Measurements from ENCODE around the gene TEX14. TPM values are rescaled to one million over a fixed set of nuclear protein-coding genes. Genes with fewer than 3 reads are reported as not detected.

The TEX14 gene
- total RNA-seq, 1 experiment from 2014 or later: 0.89 TPM

- Histone ChIP-seq H3K79me2 (ENCODE audit: insufficient read depth, low read length) (no peaks in the 10 kb centered on the region), H3K9me3 (ENCODE audit: control insufficient read depth in 1 of 2, insufficient read depth in 1 of 2, low read depth in 1 of 2, low read length in 2 of 2) (no peaks in the 10 kb centered on the region), H2AFZ (ENCODE audit: low read depth, low read length, poor library complexity, severe bottlenecking) (no peak overlapping the region), H3K36me3 (ENCODE audit: control insufficient read depth in 1 of 2, insufficient read depth in 2 of 2, low read length in 2 of 2) (no peaks in the 10 kb centered on the region), H3K27ac (ENCODE audit: low read depth, low read length) (no peak overlapping the region), H3K4me3 (replicated peaks in 1 of 2; ENCODE audit: low read depth in 1 of 2, low read length in 2 of 2) (no peak overlapping the region), H3K4me2 (ENCODE audit: low read length) (no peak overlapping the region), H3K9ac (ENCODE audit: low read length) (no peak overlapping the region), H3K9me2 (ENCODE audit: insufficient read depth) (no peaks in the 10 kb centered on the region), H3K4me1 (ENCODE audit: control insufficient read depth in 1 of 2, insufficient read depth in 2 of 2, low read length in 2 of 2) (no peaks in the 10 kb centered on the region), H4K20me1 (ENCODE audit: insufficient read depth) (no peaks in the 10 kb centered on the region), H3K27me3 (ENCODE audit: insufficient read depth, low read length) (no peaks in the 10 kb centered on the region)
- intact Hi-C loops (cut with micrococcal nuclease): no loop called here
- no peak for ATAC-seq
- DNase-seq (ENCODE audit: low read depth, low spot score): no peak
- BruUV-seq (replicated peaks): no TSS peak
- POLR2A ChIA-PET: interaction anchor here (0.6 to 5.8 kb wide), 4 partner anchors 12 to 43 kb away, joined by 4 to 45 read pairs (median 4); no protein-coding TSS in a partner anchor
- no peak for TF ChIP-seq SP1 (IDR thresholded peaks at IDR 0.05; ENCODE audit: low read depth)
- no peak for TF ChIP-seq YY1 (IDR thresholded peaks at IDR 0.05; ENCODE audit: extremely low read depth, insufficient replicate concordance, low read depth, low read length)
- no peak for TF ChIP-seq EZH2 (IDR thresholded peaks at IDR 0.05)
- no peak for TF ChIP-seq SIN3A (IDR thresholded peaks at IDR 0.05; ENCODE audit: low read depth)
- no peak for TF ChIP-seq CTCF (IDR thresholded peaks at IDR 0.05 in 2 of 3, conservative IDR thresholded peaks at IDR 0.05 in 1 of 3; ENCODE audit: borderline replicate concordance in 1 of 3, insufficient read depth in 1 of 3, low read depth in 2 of 3, low read length in 2 of 3)
- no peak for TF ChIP-seq ATF3 (IDR thresholded peaks at IDR 0.05)
- no peak for TF ChIP-seq ZBTB33 (IDR thresholded peaks at IDR 0.05; ENCODE audit: extremely low read depth, insufficient replicate concordance, low read length)
- CTCF ChIA-PET: no interaction called here
- RAD21 ChIA-PET (ENCODE audit: low non-redundant PET in 1 of 2, low total read pairs in 2 of 2, uncharacterized antibody in 2 of 2, unreplicated experiment in 2 of 2): no interaction called here
These were observed 75.8 kb downstream of the TEX14 start for GRCh38 chr17:58615768-58616659.
